ENCODE measurements around the gene ARID2. TPM values are rescaled to one million over a fixed set of nuclear protein-coding genes. Genes with fewer than 3 reads are reported as not detected.

The ARID2 gene
- total and polyA plus RNA-seq, 2 of the 4 experiments (the other 2 are of a cell fraction) = 5.4 to 28.1 TPM

DNA sequence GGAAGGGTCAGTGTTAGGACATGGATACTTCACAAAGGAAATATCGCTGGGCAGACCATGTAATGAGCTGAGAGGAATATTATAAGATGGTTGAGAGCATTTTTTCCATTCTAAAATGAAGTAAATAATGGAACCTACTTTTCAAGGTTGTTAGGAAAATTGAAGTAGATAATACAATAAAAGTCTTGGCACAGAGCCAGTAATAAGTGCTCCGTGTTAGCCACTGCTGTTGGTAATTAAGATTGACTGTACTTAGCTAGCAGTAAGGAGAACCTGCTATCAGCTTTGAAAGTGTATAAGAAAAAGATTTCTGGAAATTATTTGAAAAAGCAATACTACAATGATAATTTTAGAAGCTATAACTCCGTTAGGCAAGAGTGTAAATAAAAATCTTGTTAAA is 183.3 kb downstream of the ARID2 start:
- Histone ChIP-seq H3K23ac (ENCODE audit: low read depth, low read length) (no peak overlapping the region), H4K5ac (ENCODE audit: low read depth, low read length) (no peak overlapping the region), H3K18ac (ENCODE audit: low read depth, low read length) (no peak overlapping the region), H3K27ac (ENCODE audit: insufficient read depth, low read length) (no peak overlapping the region), H2BK5ac (ENCODE audit: low read depth, low read length, poor library complexity, severe bottlenecking) (no peak overlapping the region), H3K9me3 (ENCODE audit: control insufficient read depth, insufficient read depth, low read length) (no peaks in the 10 kb centered on the region), H2AFZ (replicated peaks; ENCODE audit: low read length, poor library complexity) (no peak overlapping the region), H3K79me1 (ENCODE audit: low read depth in 1 of 2, low read length in 2 of 2) (0 out of 4 replicates have a peak, but pooled peaks cover 0 to 4% of the 10 kb centered on the region in 2 experiments), H2AK5ac (ENCODE audit: low read depth, low read length) (no peak overlapping the region), H3K36me3 (ENCODE audit: control insufficient read depth, insufficient read depth, low read length) (peaks cover 1% of the 10 kb centered on the region; the same call in 1 of the 2 replicates), H3K27me3 (ENCODE audit: control insufficient read depth, insufficient read depth, low read length) (no peaks in the 10 kb centered on the region), H2BK120ac (ENCODE audit: low read depth, low read length) (no peak overlapping the region), H3K4ac (ENCODE audit: low read depth, low read length) (no peak overlapping the region), H3K14ac (replicated peaks; ENCODE audit: low read depth, low read length) (no peak overlapping the region), H3K56ac (ENCODE audit: extremely low read depth, insufficient read depth, low read length) (no peak overlapping the region), H3K9ac (ENCODE audit: low read depth, low read length) (no peak overlapping the region), H3K4me3 (ENCODE audit: insufficient read depth, low read depth, low read length) (no peak overlapping the region), H2BK15ac (ENCODE audit: low read depth, low read length) (no peak overlapping the region), H3K9me1 (ENCODE audit: insufficient read depth, low read length) (peaks cover 6% of the 10 kb centered on the region), H4K20me1 (ENCODE audit: insufficient read depth, low read length) (peaks cover 3% of the 10 kb centered on the region; the same call in 1 of the 2 replicates), H4K8ac (ENCODE audit: low read depth in 2 of 2, low read length in 2 of 2) (no peak overlapping the region), H3K4me2 (ENCODE audit: low read depth, low read length) (no peak overlapping the region), H4K91ac (ENCODE audit: insufficient read depth, low read depth, low read length) (no peak overlapping the region), H2AK9ac (replicated peaks; ENCODE audit: low read depth, low read length, poor library complexity) (no peak overlapping the region), H3K4me1 (ENCODE audit: control insufficient read depth, insufficient read depth, low read length) (peaks cover 11% of the 10 kb centered on the region), H2BK20ac (ENCODE audit: low read depth, low read length) (no peak overlapping the region)
- in situ Hi-C loops (cut with MboI; ENCODE audit: low sequenced_read_pairs) (no loop called here), intact Hi-C loops (cut with micrococcal nuclease) (loop anchor here (5.0 kb wide), 1 partner anchor 75 kb away; no protein-coding TSS in a partner anchor), dilution Hi-C loops (cut with HindIII; ENCODE audit: low sequenced_read_pairs, unreplicated experiment) (no loop called here)
- DNase-seq (no peak), ATAC-seq (ENCODE audit: low read depth) (no peak)
- ChIA-PET POLR2A (ENCODE audit: unreplicated experiment) (no interaction called here), CTCF (no interaction called here)
- TF ChIP-seq RAD21 (IDR thresholded peaks at IDR 0.05; ENCODE audit: low read length) = no peak
- TF ChIP-seq BHLHE40 (IDR thresholded peaks at IDR 0.05; ENCODE audit: low read depth, low read length) = no peak
- no peak for TF ChIP-seq SMC3 (IDR thresholded peaks at IDR 0.05; ENCODE audit: low read depth, low read length)
- TF ChIP-seq, protein P1, sequence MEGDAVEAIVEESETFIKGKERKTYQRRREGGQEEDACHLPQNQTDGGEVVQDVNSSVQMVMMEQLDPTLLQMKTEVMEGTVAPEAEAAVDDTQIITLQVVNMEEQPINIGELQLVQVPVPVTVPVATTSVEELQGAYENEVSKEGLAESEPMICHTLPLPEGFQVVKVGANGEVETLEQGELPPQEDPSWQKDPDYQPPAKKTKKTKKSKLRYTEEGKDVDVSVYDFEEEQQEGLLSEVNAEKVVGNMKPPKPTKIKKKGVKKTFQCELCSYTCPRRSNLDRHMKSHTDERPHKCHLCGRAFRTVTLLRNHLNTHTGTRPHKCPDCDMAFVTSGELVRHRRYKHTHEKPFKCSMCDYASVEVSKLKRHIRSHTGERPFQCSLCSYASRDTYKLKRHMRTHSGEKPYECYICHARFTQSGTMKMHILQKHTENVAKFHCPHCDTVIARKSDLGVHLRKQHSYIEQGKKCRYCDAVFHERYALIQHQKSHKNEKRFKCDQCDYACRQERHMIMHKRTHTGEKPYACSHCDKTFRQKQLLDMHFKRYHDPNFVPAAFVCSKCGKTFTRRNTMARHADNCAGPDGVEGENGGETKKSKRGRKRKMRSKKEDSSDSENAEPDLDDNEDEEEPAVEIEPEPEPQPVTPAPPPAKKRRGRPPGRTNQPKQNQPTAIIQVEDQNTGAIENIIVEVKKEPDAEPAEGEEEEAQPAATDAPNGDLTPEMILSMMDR (conservative IDR thresholded peaks at IDR 0.05; ENCODE audit: low read depth, low read length) = no peak
- BruUV-seq (replicated peaks) = no TSS peak
- no CpG with 5 or more reads among the region's 3 CpGs for WGBS, 2 experiments (ENCODE audit: extremely low coverage in 2 of 2, insufficient read length in 1 of 2)
